NCI-H446 treated with DMSO at 0.1 percent for 48 hours (cell line): ENCODE measurements around the gene C3orf38.
A peak's percentile ranks its signal among the peaks of the same experiment; 100 is the strongest.
"Not testable (repeated sequence)": the region's sequence is repeated elsewhere in the genome, so short reads cannot be mapped to it uniquely, and the experiment has no call there.

Experiments used
- DNase-seq: peaks from one replicate; lab custom pipeline; 2025; lab: John Stamatoyannopoulos, UW

The C3orf38 gene

GRCh38 chr3:88166419-88166971 lies 16.7 kb downstream of the C3orf38 start:
- DNase-seq: no peak

GRCh38 chr3:88167173-88167572 lies 17.4 kb downstream of the C3orf38 start:
- no peak for DNase-seq

- no peak for DNase-seq
These were observed 17.9 kb downstream of the C3orf38 start for GRCh38 chr3:88167704-88168103.

DNA sequence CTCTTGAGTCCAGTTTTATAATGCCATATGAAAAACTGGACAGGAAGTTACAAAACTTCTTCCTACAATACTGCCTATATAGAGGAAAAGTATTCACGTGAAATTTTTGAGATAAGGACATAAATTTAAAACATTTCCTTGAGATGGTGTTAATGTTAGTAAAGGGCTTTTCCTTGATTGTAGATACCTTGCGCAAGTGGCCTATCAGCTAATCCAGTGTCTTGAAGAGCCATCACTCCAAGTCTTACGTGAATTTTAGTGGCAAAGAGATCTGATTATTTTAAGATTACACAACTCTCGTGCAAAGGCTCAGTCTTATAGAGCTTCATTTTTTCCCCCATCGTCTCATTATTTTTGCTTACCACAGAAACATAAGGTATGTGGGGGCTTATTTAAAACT lies 18.4 kb downstream of the C3orf38 start:
- no peak for DNase-seq

DNA sequence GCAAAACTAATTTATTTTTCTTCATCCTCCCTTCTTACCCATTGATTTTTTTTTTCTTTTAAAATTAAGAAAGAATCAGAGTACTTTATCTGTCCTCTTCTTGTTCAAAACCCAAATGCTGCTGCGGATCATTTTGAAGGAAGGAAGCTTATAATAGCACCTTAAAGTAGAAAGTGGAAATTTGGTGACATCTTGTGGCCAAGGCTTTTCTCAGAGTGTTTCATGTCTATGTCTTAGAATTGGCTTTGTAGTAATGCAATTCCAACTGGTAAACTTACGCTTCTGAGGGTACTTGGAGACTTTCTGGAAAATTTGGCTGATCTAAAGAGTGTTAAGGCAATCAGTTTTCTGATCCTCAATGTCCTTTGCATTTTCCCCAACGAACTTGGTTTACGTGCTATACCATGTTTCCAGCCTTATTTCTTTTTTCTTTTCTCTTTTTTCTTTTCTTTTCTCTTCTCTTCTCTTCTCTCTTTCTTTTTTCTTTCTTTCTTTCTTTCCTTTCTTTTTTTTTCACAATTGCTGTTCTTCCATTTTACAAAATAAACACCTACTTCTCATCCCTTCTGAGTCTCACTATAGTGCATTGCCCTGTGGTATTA lies 30.7 kb downstream of the C3orf38 start:
- DNase-seq: no peak

- DNase-seq: not testable (repeated sequence)
These were observed 32.6 kb downstream of the C3orf38 start for GRCh38 chr3:88182165-88182918.

DNA sequence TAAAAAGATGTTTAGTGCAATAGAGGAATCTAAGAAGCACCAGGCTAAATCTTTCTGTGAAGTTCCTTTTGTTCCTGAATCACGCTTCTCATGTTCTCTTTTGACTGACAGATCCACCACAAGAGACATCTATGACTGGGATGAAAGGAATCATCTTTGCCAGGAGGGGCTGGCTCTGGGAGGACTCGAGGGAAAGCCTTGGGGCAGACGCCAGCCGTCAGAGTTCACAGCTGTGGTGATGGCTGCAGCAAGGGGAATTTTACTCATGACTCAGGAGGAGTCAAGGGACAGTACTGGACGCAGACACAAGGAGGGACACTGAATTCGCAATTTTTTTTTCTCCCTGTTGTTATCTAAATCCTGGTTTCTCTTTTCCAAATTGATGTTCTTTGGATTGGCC lies 38.7 kb downstream of the C3orf38 start:
- no peak for DNase-seq

GRCh38 chr3:88189361-88189810 lies 39.6 kb downstream of the C3orf38 start:
- no peak for DNase-seq

- DNase-seq: no peak
These were observed 42.2 kb downstream of the C3orf38 start for GRCh38 chr3:88191872-88192409.

DNA sequence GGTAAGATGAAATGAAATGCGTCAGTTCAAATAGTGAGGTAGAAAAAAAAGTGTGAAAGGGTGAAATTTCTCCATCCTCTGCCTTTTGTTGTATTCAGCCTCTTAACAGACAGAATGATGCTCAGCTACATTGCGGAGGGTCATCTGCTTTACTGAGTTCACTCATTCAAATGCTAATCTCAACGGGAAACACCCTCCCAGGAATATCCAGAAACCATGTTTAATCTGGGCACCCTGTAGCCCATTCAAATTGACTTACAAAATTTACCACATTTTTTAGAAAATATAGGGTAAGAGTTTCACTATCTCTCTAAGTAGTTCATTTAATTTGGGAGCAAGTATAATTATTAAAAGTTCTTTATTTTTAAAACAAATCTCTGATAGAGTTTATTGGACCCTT lies 42.9 kb downstream of the C3orf38 start:
- no peak for DNase-seq

DNA sequence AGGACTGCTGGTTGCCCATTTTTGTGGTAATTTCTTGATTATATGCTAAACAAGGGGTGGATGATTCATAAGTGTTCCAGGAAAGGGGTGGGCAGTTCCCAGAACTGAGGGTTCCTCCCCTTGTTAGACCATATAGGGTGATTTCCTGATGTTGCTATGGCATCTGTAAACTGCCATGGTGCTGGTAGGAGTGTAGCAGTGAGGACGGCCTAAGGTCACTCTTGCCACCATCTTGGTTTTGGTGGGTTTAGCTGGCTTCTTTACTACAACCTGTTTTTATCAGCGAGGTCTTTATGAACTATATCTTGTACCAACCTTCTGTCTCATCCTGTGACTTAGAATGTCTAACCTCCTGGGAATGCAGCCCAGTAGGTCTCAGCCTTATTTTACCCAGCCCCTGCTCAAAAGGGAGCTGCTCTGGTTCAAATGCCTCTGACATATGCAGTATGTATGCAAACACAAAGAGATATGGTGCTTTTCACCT lies 46.2 kb downstream of the C3orf38 start:
- no peak for DNase-seq

GRCh38 chr3:88198121-88198520 lies 48.4 kb downstream of the C3orf38 start:
- no peak for DNase-seq

GRCh38 chr3:88203642-88204055 lies 53.9 kb downstream of the C3orf38 start:
- peak; percentile 55 for DNase-seq
